ENCODE measurements around the gene DZIP3.
"Not testable (repeated sequence)": the region's sequence is repeated elsewhere in the genome, so short reads cannot be mapped to it uniquely, and the experiment has no call there.

DZIP3 gene

GRCh38 chr3:108610651-108611050 lies 21.1 kb downstream of the DZIP3 start:
- Histone ChIP-seq H3K27me3 (ENCODE audit: low read depth) (no peaks in the 10 kb centered on the region), H3K36me3 (replicated peaks) (no peaks in the 10 kb centered on the region), H3K4me1 (peaks cover 4% of the 10 kb centered on the region), H3K4me3 (no peak overlapping the region), H3K9me3 (no peaks in the 10 kb centered on the region)
- no peak for DNase-seq (ENCODE audit: low spot score in 2 of 2)
- in situ Hi-C loops (cut with MboI; ENCODE audit: low sequenced_read_pairs): no loop called here

DNA sequence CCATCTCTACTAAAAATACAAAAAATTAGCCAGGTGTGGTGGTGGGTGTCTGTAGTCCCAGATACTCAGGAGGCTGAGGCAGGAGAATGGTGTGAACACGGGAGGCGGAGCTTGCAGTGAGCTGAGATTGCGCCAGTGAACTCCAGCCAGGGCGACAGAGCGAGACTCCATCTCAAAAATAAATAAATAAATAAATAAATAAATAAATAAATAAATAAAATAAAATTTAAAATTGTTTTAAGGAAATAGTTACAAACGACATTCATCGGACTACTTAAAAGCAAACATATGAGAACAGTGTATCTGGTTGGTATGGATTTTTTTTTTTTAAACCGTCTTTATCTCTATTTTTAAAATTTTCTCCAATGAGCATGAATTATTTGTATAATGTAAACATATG lies 26.6 kb downstream of the DZIP3 start:
- DNase-seq (ENCODE audit: low spot score in 2 of 2); H3K4me1 ChIP-seq; H3K4me3 ChIP-seq; H3K27me3 ChIP-seq (ENCODE audit: low read depth); H3K9me3 ChIP-seq; in situ Hi-C loops (cut with MboI; ENCODE audit: low sequenced_read_pairs); H3K36me3 ChIP-seq (replicated peaks): not testable (repeated sequence)

DNA sequence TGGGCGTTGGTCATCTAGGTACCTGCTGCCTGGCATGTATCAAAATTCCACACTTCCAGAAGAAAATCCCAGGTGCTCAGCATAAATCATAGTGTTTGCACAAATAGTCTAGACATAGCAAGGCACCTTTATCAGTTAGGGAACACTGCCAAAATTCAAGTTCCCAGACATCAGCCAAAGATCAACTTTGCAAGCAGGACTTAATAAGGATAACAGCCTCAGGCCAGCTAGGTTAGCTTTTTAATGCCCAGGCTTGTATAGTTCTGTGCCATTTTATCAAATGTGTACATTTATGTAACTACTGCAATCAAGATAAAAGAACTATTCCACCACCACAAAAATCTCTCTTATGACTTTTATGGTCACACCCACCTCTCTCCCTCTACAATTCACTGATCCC lies 30.7 kb downstream of the DZIP3 start:
- H3K4me3 ChIP-seq: no peak overlapping the region
- in situ Hi-C loops (cut with MboI; ENCODE audit: low sequenced_read_pairs): no loop called here

DNA sequence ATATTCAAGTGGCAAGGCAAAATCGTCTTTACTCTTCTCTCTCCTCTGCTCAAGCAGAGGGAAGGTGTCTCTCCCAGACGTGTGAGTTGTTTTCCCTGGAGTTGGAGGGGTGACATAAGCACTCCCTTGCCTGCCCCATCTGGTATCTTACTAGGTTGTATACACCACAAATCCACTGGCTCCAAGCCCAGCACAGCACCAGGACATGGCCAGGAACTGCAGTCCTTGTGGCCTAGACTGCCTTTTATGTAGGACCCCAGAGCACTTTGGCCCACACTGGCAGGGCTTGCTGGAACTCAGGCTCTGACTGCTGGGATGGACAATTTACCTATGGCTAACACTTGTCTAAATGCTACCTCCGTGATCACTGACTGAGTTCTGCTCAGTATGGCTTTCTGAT lies 34.0 kb downstream of the DZIP3 start:
- no peak overlapping the region for H3K4me3 ChIP-seq
- no peak for DNase-seq (ENCODE audit: low spot score in 2 of 2)
- in situ Hi-C loops (cut with MboI; ENCODE audit: low sequenced_read_pairs): no loop called here
- no peaks in the 10 kb centered on the region for H3K27me3 ChIP-seq (ENCODE audit: low read depth)
- H3K36me3 ChIP-seq (replicated peaks): no peaks in the 10 kb centered on the region; the same call in 1 of the 2 replicates
- no peaks in the 10 kb centered on the region for H3K4me1 ChIP-seq
- no peaks in the 10 kb centered on the region for H3K9me3 ChIP-seq

More for the DNA sequence above, 30.7 kb downstream of the DZIP3 start:
- no peaks in the 10 kb centered on the region; the same call in 1 of the 2 replicates for H3K36me3 ChIP-seq (replicated peaks)
- no peak for DNase-seq (ENCODE audit: low spot score in 2 of 2)
- H3K4me1 ChIP-seq: peaks cover 3% of the 10 kb centered on the region
- no peaks in the 10 kb centered on the region for H3K27me3 ChIP-seq (ENCODE audit: low read depth)
- no peaks in the 10 kb centered on the region for H3K9me3 ChIP-seq

DNA sequence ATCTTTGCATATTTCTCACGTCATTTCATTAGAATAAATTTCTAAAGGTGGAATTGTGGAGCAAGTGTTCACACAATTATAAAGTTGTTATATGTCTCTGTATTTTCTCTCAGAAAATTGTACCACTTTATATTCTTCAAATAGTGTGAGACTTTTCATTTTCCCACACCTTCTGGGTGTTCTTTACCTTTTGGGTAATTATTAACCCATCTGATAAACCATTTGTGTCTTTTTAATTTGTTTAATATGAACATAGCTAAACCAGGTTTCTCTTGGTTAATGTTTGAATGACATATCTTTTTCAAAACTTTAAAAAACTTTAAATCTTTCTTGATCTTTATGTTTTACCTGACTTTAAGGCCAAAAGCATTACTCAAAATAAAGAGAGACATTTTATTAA lies 40.5 kb downstream of the DZIP3 start:
- Histone ChIP-seq H3K4me3 (no peak overlapping the region), H3K4me1 (no peaks in the 10 kb centered on the region), H3K27me3 (ENCODE audit: low read depth) (no peaks in the 10 kb centered on the region), H3K36me3 (replicated peaks) (no peaks in the 10 kb centered on the region; the same call in 1 of the 2 replicates), H3K9me3 (no peaks in the 10 kb centered on the region)
- no peak for DNase-seq (ENCODE audit: low spot score in 2 of 2)
- in situ Hi-C loops (cut with MboI; ENCODE audit: low sequenced_read_pairs): no loop called here

GRCh38 chr3:108642526-108642925 lies 53.0 kb downstream of the DZIP3 start:
- Histone ChIP-seq H3K4me1 (no peaks in the 10 kb centered on the region), H3K9me3 (no peaks in the 10 kb centered on the region), H3K36me3 (replicated peaks) (no peaks in the 10 kb centered on the region), H3K4me3 (no peak overlapping the region), H3K27me3 (ENCODE audit: low read depth) (no peaks in the 10 kb centered on the region)
- in situ Hi-C loops (cut with MboI; ENCODE audit: low sequenced_read_pairs): no loop called here
- DNase-seq (ENCODE audit: low spot score in 2 of 2): no peak

GRCh38 chr3:108645364-108645763 lies 55.8 kb downstream of the DZIP3 start:
- in situ Hi-C loops (cut with MboI; ENCODE audit: low sequenced_read_pairs): no loop called here
- no peak for DNase-seq (ENCODE audit: low spot score in 2 of 2)
- H3K4me1 ChIP-seq: no peaks in the 10 kb centered on the region
- no peaks in the 10 kb centered on the region for H3K9me3 ChIP-seq
- no peaks in the 10 kb centered on the region for H3K27me3 ChIP-seq (ENCODE audit: low read depth)
- no peaks in the 10 kb centered on the region for H3K36me3 ChIP-seq (replicated peaks)
- H3K4me3 ChIP-seq: no peak overlapping the region

DNA sequence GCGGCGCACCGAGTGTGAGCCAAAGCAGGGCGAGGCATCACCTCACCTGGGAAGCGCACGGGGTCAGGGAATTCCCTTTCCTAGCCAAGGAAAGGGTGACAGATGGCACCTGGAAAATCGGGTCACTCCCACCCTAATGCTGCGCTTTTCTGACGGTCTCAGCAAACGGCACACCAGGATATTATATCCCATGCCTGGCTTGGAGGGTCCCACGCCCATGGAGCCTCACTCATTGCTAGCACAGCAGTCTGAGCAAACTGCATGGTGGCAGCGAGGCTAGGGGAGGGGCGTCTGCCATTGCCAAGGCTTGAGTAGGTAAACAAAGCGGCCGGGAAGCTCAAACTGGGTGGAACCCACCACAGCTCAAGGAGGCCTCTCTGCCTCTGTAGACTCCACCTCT lies 66.1 kb downstream of the DZIP3 start:
- H3K27me3 ChIP-seq (ENCODE audit: low read depth); DNase-seq (ENCODE audit: low spot score in 2 of 2); H3K4me1 ChIP-seq; in situ Hi-C loops (cut with MboI; ENCODE audit: low sequenced_read_pairs); H3K9me3 ChIP-seq; H3K4me3 ChIP-seq; H3K36me3 ChIP-seq (replicated peaks): not testable (repeated sequence)

DNA sequence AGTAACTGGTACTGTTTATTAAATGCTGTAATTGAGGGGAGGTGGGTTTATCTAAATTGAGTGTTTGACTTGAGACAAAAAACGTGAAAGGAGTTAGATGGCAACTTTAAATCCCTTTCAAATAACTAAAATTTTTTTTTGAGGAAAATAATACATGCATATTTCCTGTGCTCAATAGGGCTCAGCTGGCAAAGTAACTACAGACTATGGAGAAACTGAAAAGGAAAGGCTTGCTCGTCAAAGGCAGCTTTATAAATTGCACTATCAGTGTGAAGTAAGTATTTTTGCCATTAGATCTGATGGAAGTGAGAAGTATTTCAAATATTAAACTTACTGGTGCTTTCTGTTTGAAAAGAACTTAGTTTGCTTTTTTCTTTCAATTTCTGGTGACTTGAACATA lies 72.2 kb downstream of the DZIP3 start:
- Histone ChIP-seq H3K4me1 (no peaks in the 10 kb centered on the region), H3K4me3 (no peak overlapping the region), H3K27me3 (ENCODE audit: low read depth) (no peaks in the 10 kb centered on the region), H3K9me3 (no peaks in the 10 kb centered on the region), H3K36me3 (replicated peaks) (no peaks in the 10 kb centered on the region)
- in situ Hi-C loops (cut with MboI; ENCODE audit: low sequenced_read_pairs): no loop called here
- no peak for DNase-seq (ENCODE audit: low spot score in 2 of 2)

GRCh38 chr3:108662142-108662738 lies 72.7 kb downstream of the DZIP3 start:
- in situ Hi-C loops (cut with MboI; ENCODE audit: low sequenced_read_pairs): no loop called here
- no peaks in the 10 kb centered on the region for H3K27me3 ChIP-seq (ENCODE audit: low read depth)
- H3K36me3 ChIP-seq (replicated peaks): no peaks in the 10 kb centered on the region
- H3K4me1 ChIP-seq: no peaks in the 10 kb centered on the region
- peak; percentile 63 to 69 for DNase-seq (ENCODE audit: low spot score in 2 of 2)
- H3K9me3 ChIP-seq: no peaks in the 10 kb centered on the region
- H3K4me3 ChIP-seq: no peak overlapping the region

- Histone ChIP-seq H3K4me3 (no peak overlapping the region), H3K4me1 (no peaks in the 10 kb centered on the region), H3K9me3 (no peaks in the 10 kb centered on the region), H3K36me3 (replicated peaks) (no peaks in the 10 kb centered on the region), H3K27me3 (ENCODE audit: low read depth) (no peaks in the 10 kb centered on the region)
- no peak for DNase-seq (ENCODE audit: low spot score in 2 of 2)
- in situ Hi-C loops (cut with MboI; ENCODE audit: low sequenced_read_pairs): no loop called here
Measured at GRCh38 chr3:108664266-108664665, 74.7 kb downstream of the DZIP3 start.

DNA sequence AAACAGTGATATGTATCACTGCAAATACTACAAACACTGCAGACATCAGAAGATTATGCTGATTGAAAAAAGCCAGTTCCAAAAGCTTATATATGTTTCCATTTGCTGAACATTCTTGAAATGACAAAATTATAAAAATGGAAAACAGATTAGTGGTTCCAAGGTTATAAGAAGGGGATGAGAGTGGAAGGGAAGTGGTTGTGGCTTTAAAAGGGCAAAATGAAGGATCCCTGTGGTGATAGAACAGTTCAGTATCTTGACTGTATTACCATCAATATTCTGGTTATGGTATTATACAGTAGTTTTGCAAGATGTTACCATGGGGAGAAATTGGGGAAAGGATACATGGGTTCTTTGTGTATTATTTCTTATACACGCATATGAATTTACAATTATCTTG lies 77.8 kb downstream of the DZIP3 start:
- in situ Hi-C loops (cut with MboI; ENCODE audit: low sequenced_read_pairs): no loop called here
- DNase-seq (ENCODE audit: low spot score in 2 of 2): no peak
- Histone ChIP-seq H3K27me3 (ENCODE audit: low read depth) (no peaks in the 10 kb centered on the region), H3K4me1 (no peaks in the 10 kb centered on the region), H3K36me3 (replicated peaks) (peaks cover 4% of the 10 kb centered on the region; the same call in 1 of the 2 replicates), H3K4me3 (no peak overlapping the region), H3K9me3 (no peaks in the 10 kb centered on the region)

- in situ Hi-C loops (cut with MboI; ENCODE audit: low sequenced_read_pairs): no loop called here
- H3K4me1 ChIP-seq: no peaks in the 10 kb centered on the region
- peaks cover 4% of the 10 kb centered on the region; the same call in 1 of the 2 replicates for H3K36me3 ChIP-seq (replicated peaks)
- H3K4me3 ChIP-seq: no peak overlapping the region
- no peak for DNase-seq (ENCODE audit: low spot score in 2 of 2)
- H3K27me3 ChIP-seq (ENCODE audit: low read depth): no peaks in the 10 kb centered on the region
- no peaks in the 10 kb centered on the region for H3K9me3 ChIP-seq
Measured at GRCh38 chr3:108669208-108669607, 79.7 kb downstream of the DZIP3 start.

DNA sequence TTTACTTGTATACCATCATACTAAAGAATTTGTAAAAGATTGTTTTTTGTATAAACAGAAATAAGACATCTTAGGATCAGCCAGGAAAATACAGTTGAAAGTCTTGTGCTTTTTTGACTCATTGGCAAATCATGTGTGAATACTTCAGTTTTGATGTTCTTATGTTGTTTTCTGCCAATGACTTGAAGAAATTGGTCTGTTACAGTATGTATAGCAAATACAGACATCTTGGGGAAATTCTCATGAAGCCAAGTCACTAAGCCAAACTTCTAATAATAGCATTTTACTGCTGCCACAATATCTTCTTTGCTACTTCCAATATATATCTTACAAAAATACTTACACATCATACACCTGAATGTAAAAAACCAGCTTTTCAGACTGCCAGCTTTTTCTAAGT lies 83.2 kb downstream of the DZIP3 start:
- no peaks in the 10 kb centered on the region for H3K9me3 ChIP-seq
- peaks cover 4% of the 10 kb centered on the region; the same call in 1 of the 2 replicates for H3K36me3 ChIP-seq (replicated peaks)
- H3K27me3 ChIP-seq (ENCODE audit: low read depth): no peaks in the 10 kb centered on the region
- in situ Hi-C loops (cut with MboI; ENCODE audit: low sequenced_read_pairs): loop anchor here (10.0 kb wide), 1 partner anchor 242 kb away; no protein-coding TSS in a partner anchor
- no peak for DNase-seq (ENCODE audit: low spot score in 2 of 2)
- H3K4me3 ChIP-seq: no peak overlapping the region
- H3K4me1 ChIP-seq: no peaks in the 10 kb centered on the region

Data from HAP-1 (cell line).